Astrocyte of the cerebellum (primary cell): Measurements from ENCODE around the gene SNRPB2.

Experiments
- DNase-seq: peaks from one replicate; pipeline ENCODE4 v3.0.0-alpha.2; 2011; ENCODE audit warnings: low read depth
- H3K4me3 ChIP-seq: 2 replicates; pipeline ENCODE4 v1.5.1; 2011; ENCODE audit warnings: mild to moderate bottlenecking, low read depth, low read length, moderate library complexity
- CTCF ChIP-seq: IDR thresholded peaks from 2 replicates; pipeline ENCODE4 v1.5.1; 2012; ENCODE audit warnings: low read length, low read depth, moderate library complexity, mild to moderate bottlenecking; ENCODE audit errors: missing control alignments
- in situ Hi-C: cut with HindIII; loops from 2 replicates; pipeline ENCODE4 v1.10.0; 2017; ENCODE audit warnings: low sequenced_read_pairs

SNRPB2 gene

GRCh38 chr20:16714242-16714641 lies 15.6 kb upstream of the SNRPB2 start:
- TF ChIP-seq CTCF = no peak
- H3K4me3 ChIP-seq = no peak overlapping the region
- in situ Hi-C loops = no loop called here
- DNase-seq = no peak

- no peak for DNase-seq
- in situ Hi-C loops = no loop called here
- TF ChIP-seq CTCF = no peak
- H3K4me3 ChIP-seq = no peak overlapping the region
Measured at GRCh38 chr20:16714751-16715150, 15.1 kb upstream of the SNRPB2 start.

GRCh38 chr20:16719421-16719820 lies 10.4 kb upstream of the SNRPB2 start:
- H3K4me3 ChIP-seq = no peak overlapping the region
- in situ Hi-C loops = no loop called here
- TF ChIP-seq CTCF = no peak
- no peak for DNase-seq

GRCh38 chr20:16729080-16729479 lies 746 bp upstream of the SNRPB2 start:
- TF ChIP-seq CTCF = no peak

GRCh38 chr20:16732506-16733152 lies 2.8 kb downstream of the SNRPB2 start:
- no peak for TF ChIP-seq CTCF
- no peak for DNase-seq
- in situ Hi-C loops = no loop called here
- H3K4me3 ChIP-seq = no peak overlapping the region

More at GRCh38 chr20:16729080-16729479, 746 bp upstream of the SNRPB2 start:
- no peak for DNase-seq
- H3K4me3 ChIP-seq = no peak overlapping the region
- in situ Hi-C loops = no loop called here

GRCh38 chr20:16740365-16741072 lies 10.7 kb downstream of the SNRPB2 start:
- in situ Hi-C loops = no loop called here
- DNase-seq = no peak
- TF ChIP-seq CTCF = no peak
- no peak overlapping the region for H3K4me3 ChIP-seq
